Measurements from ENCODE around the gene EFNA5. TPM values are rescaled to one million over a fixed set of nuclear protein-coding genes. Genes with fewer than 3 reads are reported as not detected.
A peak's percentile ranks its signal among the peaks of the same experiment; 100 is the strongest.

EFNA5 gene
- total and polyA plus RNA-seq, 10 of the 15 experiments (the other 5 are each of a cell fraction or from before 2014, with no cell fraction given) = 0.19 to 12.6 (median 3.9) TPM

DNA sequence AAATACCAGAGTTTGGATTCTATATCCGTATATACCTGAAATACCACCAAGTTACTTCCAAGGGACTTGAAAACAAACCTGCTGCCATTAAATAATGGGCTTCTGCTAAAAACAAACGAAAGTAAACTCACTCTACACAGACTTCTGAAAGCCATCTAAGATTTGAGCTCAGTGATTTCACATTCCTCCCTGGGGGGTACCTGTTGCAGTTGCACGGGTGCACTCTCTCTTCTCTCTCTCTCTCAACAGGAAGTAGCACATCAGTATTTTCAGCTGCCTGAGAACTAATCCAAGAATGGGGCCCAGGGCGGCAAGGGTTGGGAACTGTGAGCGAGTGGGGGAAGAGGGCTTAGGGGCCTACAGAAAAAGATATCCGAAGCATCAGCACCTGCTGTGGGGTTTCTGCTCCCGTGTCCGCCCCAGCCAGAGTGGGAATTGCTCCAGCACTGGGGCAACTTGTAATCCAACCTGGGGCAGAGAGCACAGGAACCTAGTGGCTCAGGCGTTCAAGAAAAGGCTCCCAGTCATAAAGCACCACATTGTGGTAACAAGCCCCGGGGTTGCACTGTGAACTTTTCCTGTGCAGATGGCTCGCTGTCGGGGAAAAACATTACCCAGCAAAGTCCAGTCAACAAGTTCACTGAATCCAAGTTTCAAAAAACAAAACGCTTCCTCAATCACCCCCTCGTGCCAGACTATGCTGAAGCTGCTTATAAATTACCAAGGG lies 99.8 kb downstream of the EFNA5 start (continued):
- TF ChIP-seq, protein P1, sequence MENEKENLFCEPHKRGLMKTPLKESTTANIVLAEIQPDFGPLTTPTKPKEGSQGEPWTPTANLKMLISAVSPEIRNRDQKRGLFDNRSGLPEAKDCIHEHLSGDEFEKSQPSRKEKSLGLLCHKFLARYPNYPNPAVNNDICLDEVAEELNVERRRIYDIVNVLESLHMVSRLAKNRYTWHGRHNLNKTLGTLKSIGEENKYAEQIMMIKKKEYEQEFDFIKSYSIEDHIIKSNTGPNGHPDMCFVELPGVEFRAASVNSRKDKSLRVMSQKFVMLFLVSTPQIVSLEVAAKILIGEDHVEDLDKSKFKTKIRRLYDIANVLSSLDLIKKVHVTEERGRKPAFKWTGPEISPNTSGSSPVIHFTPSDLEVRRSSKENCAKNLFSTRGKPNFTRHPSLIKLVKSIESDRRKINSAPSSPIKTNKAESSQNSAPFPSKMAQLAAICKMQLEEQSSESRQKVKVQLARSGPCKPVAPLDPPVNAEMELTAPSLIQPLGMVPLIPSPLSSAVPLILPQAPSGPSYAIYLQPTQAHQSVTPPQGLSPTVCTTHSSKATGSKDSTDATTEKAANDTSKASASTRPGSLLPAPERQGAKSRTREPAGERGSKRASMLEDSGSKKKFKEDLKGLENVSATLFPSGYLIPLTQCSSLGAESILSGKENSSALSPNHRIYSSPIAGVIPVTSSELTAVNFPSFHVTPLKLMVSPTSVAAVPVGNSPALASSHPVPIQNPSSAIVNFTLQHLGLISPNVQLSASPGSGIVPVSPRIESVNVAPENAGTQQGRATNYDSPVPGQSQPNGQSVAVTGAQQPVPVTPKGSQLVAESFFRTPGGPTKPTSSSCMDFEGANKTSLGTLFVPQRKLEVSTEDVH (IDR thresholded peaks at IDR 0.05; ENCODE audit: low read depth, partially characterized antibody) = no peak
- TF ChIP-seq EP300 (IDR thresholded peaks at IDR 0.05; ENCODE audit: borderline replicate concordance in 1 of 2, control insufficient read depth in 1 of 2, low read depth in 2 of 2, low read length in 2 of 2) = peak in 1 of 2 experiments; percentile 70; a peak in 2 of 4 replicates
- TF ChIP-seq PML (IDR thresholded peaks at IDR 0.05; ENCODE audit: low read length) = peak; percentile 74; the same call in 1 of the 2 replicates
- TF ChIP-seq SUZ12 (IDR thresholded peaks at IDR 0.05; ENCODE audit: unreplicated experiment) = no peak
- no peak for TF ChIP-seq ZSCAN29 (IDR thresholded peaks at IDR 0.05)
- peak; percentile 62 for TF ChIP-seq SP1 (IDR thresholded peaks at IDR 0.05; ENCODE audit: low read depth, low read length)
- TF ChIP-seq, protein P2, sequence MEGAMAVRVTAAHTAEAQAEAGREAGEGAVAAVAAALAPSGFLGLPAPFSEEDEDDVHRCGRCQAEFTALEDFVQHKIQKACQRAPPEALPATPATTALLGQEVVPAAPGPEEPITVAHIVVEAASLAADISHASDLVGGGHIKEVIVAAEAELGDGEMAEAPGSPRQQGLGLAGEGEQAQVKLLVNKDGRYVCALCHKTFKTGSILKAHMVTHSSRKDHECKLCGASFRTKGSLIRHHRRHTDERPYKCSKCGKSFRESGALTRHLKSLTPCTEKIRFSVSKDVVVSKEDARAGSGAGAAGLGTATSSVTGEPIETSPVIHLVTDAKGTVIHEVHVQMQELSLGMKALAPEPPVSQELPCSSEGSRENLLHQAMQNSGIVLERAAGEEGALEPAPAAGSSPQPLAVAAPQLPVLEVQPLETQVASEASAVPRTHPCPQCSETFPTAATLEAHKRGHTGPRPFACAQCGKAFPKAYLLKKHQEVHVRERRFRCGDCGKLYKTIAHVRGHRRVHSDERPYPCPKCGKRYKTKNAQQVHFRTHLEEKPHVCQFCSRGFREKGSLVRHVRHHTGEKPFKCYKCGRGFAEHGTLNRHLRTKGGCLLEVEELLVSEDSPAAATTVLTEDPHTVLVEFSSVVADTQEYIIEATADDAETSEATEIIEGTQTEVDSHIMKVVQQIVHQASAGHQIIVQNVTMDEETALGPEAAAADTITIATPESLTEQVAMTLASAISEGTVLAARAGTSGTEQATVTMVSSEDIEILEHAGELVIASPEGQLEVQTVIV (IDR thresholded peaks at IDR 0.05; ENCODE audit: borderline replicate concordance, partially characterized antibody) = no peak
- TF ChIP-seq IRF4 (IDR thresholded peaks at IDR 0.05; ENCODE audit: low read depth, low read length) = peak; percentile 82
- peak; percentile 86; the same call in 1 of the 2 replicates for TF ChIP-seq DPF2 (IDR thresholded peaks at IDR 0.05)
- peak; percentile 99 for TF ChIP-seq MEF2B (IDR thresholded peaks at IDR 0.05; ENCODE audit: partially characterized antibody, poor library complexity, severe bottlenecking)
- TF ChIP-seq MTA2 (IDR thresholded peaks at IDR 0.05; ENCODE audit: low read depth) = peak; percentile 79
- TF ChIP-seq, protein P3, sequence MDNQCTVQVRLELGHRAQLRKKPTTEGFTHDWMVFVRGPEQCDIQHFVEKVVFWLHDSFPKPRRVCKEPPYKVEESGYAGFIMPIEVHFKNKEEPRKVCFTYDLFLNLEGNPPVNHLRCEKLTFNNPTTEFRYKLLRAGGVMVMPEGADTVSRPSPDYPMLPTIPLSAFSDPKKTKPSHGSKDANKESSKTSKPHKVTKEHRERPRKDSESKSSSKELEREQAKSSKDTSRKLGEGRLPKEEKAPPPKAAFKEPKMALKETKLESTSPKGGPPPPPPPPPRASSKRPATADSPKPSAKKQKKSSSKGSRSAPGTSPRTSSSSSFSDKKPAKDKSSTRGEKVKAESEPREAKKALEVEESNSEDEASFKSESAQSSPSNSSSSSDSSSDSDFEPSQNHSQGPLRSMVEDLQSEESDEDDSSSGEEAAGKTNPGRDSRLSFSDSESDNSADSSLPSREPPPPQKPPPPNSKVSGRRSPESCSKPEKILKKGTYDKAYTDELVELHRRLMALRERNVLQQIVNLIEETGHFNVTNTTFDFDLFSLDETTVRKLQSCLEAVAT (IDR thresholded peaks at IDR 0.05) = peak; percentile 73; the same call in 1 of the 2 replicates
- TF ChIP-seq CBX5 (IDR thresholded peaks at IDR 0.05; ENCODE audit: low read depth) = peak; percentile 90
- TF ChIP-seq YY1 (IDR thresholded peaks at IDR 0.05; ENCODE audit: low read depth, low read length) = peak; percentile 46; the same call in 1 of the 2 replicates
- TF ChIP-seq POU2F2 (IDR thresholded peaks at IDR 0.05; ENCODE audit: borderline replicate concordance, low read depth, low read length) = peak; percentile 78
- TF ChIP-seq YBX1 (IDR thresholded peaks at IDR 0.05) = 0 out of 2 replicates have a peak, but pooled peaks have one; percentile 54
- peak; percentile 29; the same call in 1 of the 2 replicates for TF ChIP-seq CHD2 (IDR thresholded peaks at IDR 0.05; ENCODE audit: borderline replicate concordance, low read depth, low read length)
- TF ChIP-seq BACH1 (IDR thresholded peaks at IDR 0.05; ENCODE audit: borderline replicate concordance) = peak; percentile 38; the same call in 1 of the 2 replicates
- peak; percentile 88 for TF ChIP-seq TCF12 (IDR thresholded peaks at IDR 0.05; ENCODE audit: low read depth, low read length)
- TF ChIP-seq FOS (IDR thresholded peaks at IDR 0.05; ENCODE audit: borderline replicate concordance, extremely low read depth, insufficient read length) = no peak
- TF ChIP-seq, protein P4, sequence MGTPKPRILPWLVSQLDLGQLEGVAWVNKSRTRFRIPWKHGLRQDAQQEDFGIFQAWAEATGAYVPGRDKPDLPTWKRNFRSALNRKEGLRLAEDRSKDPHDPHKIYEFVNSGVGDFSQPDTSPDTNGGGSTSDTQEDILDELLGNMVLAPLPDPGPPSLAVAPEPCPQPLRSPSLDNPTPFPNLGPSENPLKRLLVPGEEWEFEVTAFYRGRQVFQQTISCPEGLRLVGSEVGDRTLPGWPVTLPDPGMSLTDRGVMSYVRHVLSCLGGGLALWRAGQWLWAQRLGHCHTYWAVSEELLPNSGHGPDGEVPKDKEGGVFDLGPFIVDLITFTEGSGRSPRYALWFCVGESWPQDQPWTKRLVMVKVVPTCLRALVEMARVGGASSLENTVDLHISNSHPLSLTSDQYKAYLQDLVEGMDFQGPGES (IDR thresholded peaks at IDR 0.05) = no peak
